HepG2 (cell line): ENCODE data around the gene DDAH2. TPM values are rescaled to one million over a fixed set of nuclear protein-coding genes. Genes with fewer than 3 reads are reported as not detected.
A peak's percentile ranks its signal among the peaks of the same experiment; 100 is the strongest.

Source experiments
- ATAC-seq: fragments of 200-7000 bp; cut with Tn5 transposase; 3 replicates; pipeline ENCODE4 v1.9.1; 2020; ENCODE audit warnings: mild to moderate bottlenecking, moderate library complexity
- BruUV-seq: library from RNA; stranded (reverse); fragments of 400-500 nt; replicated peaks from 2 replicates; lab custom pipeline; 2021; lab: Mats Ljungman, UMichigan
- CTCF ChIA-PET: fragments of 300-600 bp; formaldehyde crosslinking; extraction: SDS; loops from one replicate; lab custom pipeline; 2021; ENCODE audit warnings: low total read pairs, inconsistent platforms, low intra/inter-chr PET ratio; lab: Yijun Ruan, JAX
- POLR2A ChIA-PET: fragments of 350-600 bp; sonication (Branson Sonifier 250); formaldehyde crosslinking; loops from one replicate; lab custom pipeline; 2020; ENCODE audit warnings: antibody characterized with exemption, inconsistent platforms; lab: Yijun Ruan, JAX
- DNase-seq: peaks from one replicate; pipeline ENCODE4 v3.0.0-alpha.2; 2015; ENCODE audit warnings: low spot score
- FAIRE-seq: peaks from 3 replicates; lab custom pipeline; 2011; peaks lifted over from hg19 to GRCh38; lab: Jason Lieb, UNC
- H2AFZ ChIP-seq: one replicate; pipeline ENCODE4 v1.6.1; 2011; ENCODE audit warnings: low read length, inconsistent platforms
- H3K27ac ChIP-seq: fragments of 300-600 bp; 3 replicates; pipeline ENCODE4 v1.8.0; 2011; ENCODE audit warnings: mixed run types, mild to moderate bottlenecking, mixed read lengths, low read length, inconsistent platforms; ENCODE audit not compliant: insufficient read depth; ENCODE audit errors: extremely low read length
- H3K27me3 ChIP-seq, 2 experiments: fragments of 200-600 bp in 1 of 2; 2 replicates in 1 of 2; 3 replicates in 1 of 2; pipeline versions ENCODE4 v1.6.0 to v1.8.0; 2011; ENCODE audit warnings: low read length in 2 of 2, mild to moderate bottlenecking in 2 of 2, moderate library complexity in 2 of 2, inconsistent platforms in 1 of 2; ENCODE audit not compliant: insufficient read depth in 2 of 2, control insufficient read depth in 1 of 2
- H3K36me3 ChIP-seq, 2 experiments: fragments of 200-600 bp in 1 of 2; replicated peaks in 1 of 2; 2 replicates in 1 of 2; 3 replicates in 1 of 2; pipeline versions ENCODE4 v1.5.1 to v1.8.0; 2011; ENCODE audit warnings: low read length in 2 of 2, inconsistent platforms in 1 of 2; ENCODE audit not compliant: insufficient read depth in 2 of 2, control insufficient read depth in 1 of 2
- H3K4me1 ChIP-seq: 2 replicates; pipeline ENCODE4 v1.5.1; 2012; ENCODE audit warnings: low read length, inconsistent platforms; ENCODE audit not compliant: insufficient read depth
- H3K4me2 ChIP-seq: 2 replicates; pipeline ENCODE4 v1.6.0; 2011; ENCODE audit warnings: low read depth, low read length, inconsistent platforms
- H3K4me3 ChIP-seq, 3 experiments: fragments of 200-600 bp in 1 of 3; sonication (generic), shearing (Covaris generic) in 1 of 3; replicated peaks in 1 of 3; 2 replicates each; pipeline ENCODE4 v1.5.1; 2011 to 2016; ENCODE audit warnings: low read length in 3 of 3, inconsistent platforms in 2 of 3, low read depth in 2 of 3, mild to moderate bottlenecking in 2 of 3, control low read depth in 1 of 3, mixed read lengths in 1 of 3; ENCODE audit not compliant: insufficient read depth in 1 of 3
- H3K79me2 ChIP-seq: one replicate; pipeline ENCODE4 v1.6.1; 2011; ENCODE audit warnings: low read length, inconsistent platforms; ENCODE audit not compliant: insufficient read depth
- H3K9ac ChIP-seq: 2 replicates; pipeline ENCODE4 v1.6.0; 2011; ENCODE audit warnings: mild to moderate bottlenecking, low read depth, low read length, inconsistent platforms; ENCODE audit not compliant: insufficient read depth
- H3K9me3 ChIP-seq: 2 replicates; pipeline ENCODE4 v1.5.1; 2012; ENCODE audit warnings: mild to moderate bottlenecking, low read length
- H4K20me1 ChIP-seq: 2 replicates; pipeline ENCODE4 v1.6.0; 2011; ENCODE audit warnings: inconsistent platforms, mild to moderate bottlenecking, low read length, moderate library complexity; ENCODE audit not compliant: insufficient read depth
- ATAD3A ChIP-seq: sonication (generic); formaldehyde crosslinking; IDR thresholded peaks from 2 replicates; pipeline ENCODE4 v1.4.0; 2020; ENCODE audit warnings: missing genetic modification reagents
- PRDM15 ChIP-seq: sonication (generic); formaldehyde crosslinking; IDR thresholded peaks from 2 replicates; pipeline ENCODE4 v1.4.0; 2020; ENCODE audit warnings: missing genetic modification reagents
- ZXDC ChIP-seq: sonication (generic); formaldehyde crosslinking; IDR thresholded peaks from 2 replicates; pipeline ENCODE4 v1.5.0; 2020; ENCODE audit warnings: mild to moderate bottlenecking, missing genetic modification reagents
- WGBS: methylation state at CpG from one replicate; pipeline ENCODE4 v1.1.6; 2017; ENCODE audit warnings: low lambda C conversion rate; 5-methylcytosine and 5-hydroxymethylcytosine counted together
- in situ Hi-C: cut with HindIII; loops from 2 replicates; pipeline ENCODE4 v1.10.0; 2017; ENCODE audit warnings: low pct_unique_long_range_greater_than_20kb; ENCODE audit not compliant: extremely low pct_ligation_motif_present
- intact Hi-C: fragments of 100-400 bp; cut with micrococcal nuclease; formaldehyde crosslinking; loops from one replicate; pipeline ENCODE4 v1.10.0; 2022; ENCODE audit not compliant: unreplicated experiment
- polyA plus RNA-seq, 8 experiments: library from polyadenylated mRNA; depleted of rRNA in 3 of 8; stranded (reverse) in 7 of 8; unstranded in 1 of 8; fragments of >200 nt; fragmentation: Illumina TruSeq in 4 of 8; extraction: Trizol in 4 of 8; gene quantifications; 2 replicates each; pipeline versions ENCODE4 v1.2.1 to v1.2.3, GENCODE V29; 2011 to 2016; ENCODE audit warnings: low read depth in 4 of 8, missing spikeins in 1 of 8, mixed read lengths in 1 of 8; ENCODE audit not compliant: insufficient read depth in 1 of 8
- total RNA-seq, 5 experiments: library from RNA; depleted of rRNA; stranded (reverse); fragments of >200 nt; fragmentation: Illumina TruSeq; extraction: Trizol; gene quantifications; 2 replicates each; pipeline ENCODE4 v1.2.3, GENCODE V29; 2016; ENCODE audit warnings: low read depth in 1 of 5
- TF ChIP-seq, protein P1 (sequence below): sonication (generic); formaldehyde crosslinking; conservative IDR thresholded peaks from 2 replicates; pipeline ENCODE4 v1.8.1; 2023; ENCODE audit warnings: missing genetic modification reagents

The DDAH2 gene
- total and polyA plus RNA-seq, 2 of the 13 experiments (the other 11 are each of a cell fraction or from before 2014, with no cell fraction given) = 16.4 to 21.1 TPM

GRCh38 chr6:31775184-31775583, 46.1 kb upstream of the DDAH2 start:
- ATAC-seq = peak; percentile 30
- Histone ChIP-seq H4K20me1 (no peaks in the 10 kb centered on the region), H2AFZ (no peak overlapping the region), H3K79me2 (no peaks in the 10 kb centered on the region), H3K4me1 (peaks cover 59% of the 10 kb centered on the region), H3K27ac (no peak overlapping the region), H3K4me3 (peak overlapping the region in 2 of 3 experiments; percentile 35 to 72; a peak in 4 of 6 replicates), H3K9me3 (no peaks in the 10 kb centered on the region), H3K36me3 (peaks cover 7% of the 10 kb centered on the region in 2 experiments; a peak in 4 of 5 replicates), H3K9ac (peak overlapping the region; percentile 62; the same call in 1 of the 2 replicates), H3K4me2 (peak overlapping the region; percentile 88), H3K27me3 (no peaks in the 10 kb centered on the region)
- POLR2A ChIA-PET = interaction anchor here (0.9 to 9.0 kb wide), 20 partner anchors 9 to 176 kb away, joined by 3 to 279 read pairs (median 6); partner anchors contain the start of genes ABHD16A, APOM, BAG6 and CLIC1
- no TSS peak for BruUV-seq
- no peak for TF ChIP-seq ZXDC (CRISPR knock-in tag)
- TF ChIP-seq, protein P1, sequence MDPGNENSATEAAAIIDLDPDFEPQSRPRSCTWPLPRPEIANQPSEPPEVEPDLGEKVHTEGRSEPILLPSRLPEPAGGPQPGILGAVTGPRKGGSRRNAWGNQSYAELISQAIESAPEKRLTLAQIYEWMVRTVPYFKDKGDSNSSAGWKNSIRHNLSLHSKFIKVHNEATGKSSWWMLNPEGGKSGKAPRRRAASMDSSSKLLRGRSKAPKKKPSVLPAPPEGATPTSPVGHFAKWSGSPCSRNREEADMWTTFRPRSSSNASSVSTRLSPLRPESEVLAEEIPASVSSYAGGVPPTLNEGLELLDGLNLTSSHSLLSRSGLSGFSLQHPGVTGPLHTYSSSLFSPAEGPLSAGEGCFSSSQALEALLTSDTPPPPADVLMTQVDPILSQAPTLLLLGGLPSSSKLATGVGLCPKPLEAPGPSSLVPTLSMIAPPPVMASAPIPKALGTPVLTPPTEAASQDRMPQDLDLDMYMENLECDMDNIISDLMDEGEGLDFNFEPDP (CRISPR knock-in tag) = peak; percentile 95
- TF ChIP-seq ATAD3A (CRISPR knock-in tag) = no peak
- TF ChIP-seq PRDM15 (CRISPR knock-in tag) = peak; percentile 79
- intact Hi-C loops (loop anchor here (10.0 kb wide), 1 partner anchor 150 kb away; the partner anchor contains the start of gene C2), in situ Hi-C loops (no loop called here)
- no peak for DNase-seq
- WGBS = 28% methylated on average over 3 of the region's 4 CpGs
- CTCF ChIA-PET = no interaction called here
- FAIRE-seq = peak; percentile 37
